ENCODE data around the gene PPDPF.

DNA sequence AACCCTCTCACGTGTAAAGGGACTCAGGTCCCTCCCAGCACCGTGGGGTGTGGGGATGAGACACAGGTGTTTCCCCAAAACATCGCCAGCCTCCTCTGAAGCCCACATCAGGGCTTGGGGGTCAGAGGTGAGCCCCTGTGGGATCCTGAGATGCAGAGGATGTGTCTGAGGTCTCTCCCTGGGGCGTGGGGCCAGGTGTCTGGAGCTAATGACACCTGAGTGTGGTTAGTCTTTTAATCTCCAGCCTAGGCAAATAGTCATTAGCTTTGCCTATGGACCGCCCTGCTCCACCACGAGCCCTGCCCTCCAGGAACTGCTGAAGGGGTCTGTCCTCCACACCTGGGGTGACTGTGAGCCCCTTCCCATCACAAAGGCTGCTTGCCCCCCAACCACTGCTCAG lies 25.2 kb downstream of the PPDPF start:
- TF ChIP-seq EGR1 (IDR thresholded peaks at IDR 0.05; ENCODE audit: borderline replicate concordance, low read depth, low read length) = no peak
- TF ChIP-seq SRF (IDR thresholded peaks at IDR 0.05; ENCODE audit: low read depth, low read length) = no peak
- TF ChIP-seq GABPA (IDR thresholded peaks at IDR 0.05; ENCODE audit: borderline replicate concordance, insufficient read depth, low read length) = no peak
- TF ChIP-seq CEBPB (IDR thresholded peaks at IDR 0.05; ENCODE audit: low read depth, low read length) = no peak
- TF ChIP-seq, protein P1, sequence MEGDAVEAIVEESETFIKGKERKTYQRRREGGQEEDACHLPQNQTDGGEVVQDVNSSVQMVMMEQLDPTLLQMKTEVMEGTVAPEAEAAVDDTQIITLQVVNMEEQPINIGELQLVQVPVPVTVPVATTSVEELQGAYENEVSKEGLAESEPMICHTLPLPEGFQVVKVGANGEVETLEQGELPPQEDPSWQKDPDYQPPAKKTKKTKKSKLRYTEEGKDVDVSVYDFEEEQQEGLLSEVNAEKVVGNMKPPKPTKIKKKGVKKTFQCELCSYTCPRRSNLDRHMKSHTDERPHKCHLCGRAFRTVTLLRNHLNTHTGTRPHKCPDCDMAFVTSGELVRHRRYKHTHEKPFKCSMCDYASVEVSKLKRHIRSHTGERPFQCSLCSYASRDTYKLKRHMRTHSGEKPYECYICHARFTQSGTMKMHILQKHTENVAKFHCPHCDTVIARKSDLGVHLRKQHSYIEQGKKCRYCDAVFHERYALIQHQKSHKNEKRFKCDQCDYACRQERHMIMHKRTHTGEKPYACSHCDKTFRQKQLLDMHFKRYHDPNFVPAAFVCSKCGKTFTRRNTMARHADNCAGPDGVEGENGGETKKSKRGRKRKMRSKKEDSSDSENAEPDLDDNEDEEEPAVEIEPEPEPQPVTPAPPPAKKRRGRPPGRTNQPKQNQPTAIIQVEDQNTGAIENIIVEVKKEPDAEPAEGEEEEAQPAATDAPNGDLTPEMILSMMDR (IDR thresholded peaks at IDR 0.05; ENCODE audit: control extremely low read depth in 1 of 3, insufficient read depth in 1 of 3, low read depth in 1 of 3, low read length in 3 of 3) = no peak

Measured in H1 (cell line).